ENCODE measurements around the gene MRTFA.

MRTFA gene

DNA sequence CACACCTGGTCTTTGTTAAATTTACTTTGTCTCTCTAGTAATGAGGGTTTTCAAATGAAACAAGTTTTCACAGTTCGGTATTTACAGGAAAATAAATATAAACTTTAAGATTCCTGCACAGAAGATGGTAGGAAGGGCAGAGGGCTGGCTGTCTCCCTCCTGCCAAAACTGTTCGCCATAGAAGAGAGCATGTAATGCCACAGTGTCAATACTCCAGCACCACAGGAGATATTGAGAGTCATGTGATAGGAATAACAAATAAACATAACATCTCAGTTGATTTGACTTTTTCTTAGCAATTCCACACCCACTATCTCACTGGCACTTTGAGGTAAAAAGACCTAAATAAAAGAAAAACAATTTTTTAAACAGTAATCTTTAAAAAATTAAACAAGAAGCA, 100.9 kb downstream of the MRTFA start:
- TF ChIP-seq GATA3 (IDR thresholded peaks at IDR 0.05; ENCODE audit: low read depth, low read length) (no peak), GATA2 (IDR thresholded peaks at IDR 0.05; ENCODE audit: low read depth, low read length) (no peak)

DNA sequence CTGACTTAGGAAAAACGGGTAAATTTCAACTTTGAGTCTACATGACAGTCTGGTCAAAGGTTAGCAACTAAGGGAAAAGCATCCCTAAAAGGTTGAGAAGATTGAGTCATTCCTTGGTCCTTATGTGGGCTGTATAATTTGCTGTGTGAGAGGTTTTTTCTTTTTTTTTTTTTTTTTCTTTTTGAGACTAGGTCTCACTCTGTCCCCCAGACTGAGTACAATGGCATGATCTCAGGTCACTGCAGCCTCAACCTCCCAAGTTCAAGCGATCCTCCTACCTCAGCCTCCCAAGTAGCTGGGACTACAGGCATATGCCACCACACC, 101.4 kb downstream of the MRTFA start:
- no peak for TF ChIP-seq GATA2 (IDR thresholded peaks at IDR 0.05; ENCODE audit: low read depth, low read length)
- no peak for TF ChIP-seq GATA3 (IDR thresholded peaks at IDR 0.05; ENCODE audit: low read depth, low read length)

DNA sequence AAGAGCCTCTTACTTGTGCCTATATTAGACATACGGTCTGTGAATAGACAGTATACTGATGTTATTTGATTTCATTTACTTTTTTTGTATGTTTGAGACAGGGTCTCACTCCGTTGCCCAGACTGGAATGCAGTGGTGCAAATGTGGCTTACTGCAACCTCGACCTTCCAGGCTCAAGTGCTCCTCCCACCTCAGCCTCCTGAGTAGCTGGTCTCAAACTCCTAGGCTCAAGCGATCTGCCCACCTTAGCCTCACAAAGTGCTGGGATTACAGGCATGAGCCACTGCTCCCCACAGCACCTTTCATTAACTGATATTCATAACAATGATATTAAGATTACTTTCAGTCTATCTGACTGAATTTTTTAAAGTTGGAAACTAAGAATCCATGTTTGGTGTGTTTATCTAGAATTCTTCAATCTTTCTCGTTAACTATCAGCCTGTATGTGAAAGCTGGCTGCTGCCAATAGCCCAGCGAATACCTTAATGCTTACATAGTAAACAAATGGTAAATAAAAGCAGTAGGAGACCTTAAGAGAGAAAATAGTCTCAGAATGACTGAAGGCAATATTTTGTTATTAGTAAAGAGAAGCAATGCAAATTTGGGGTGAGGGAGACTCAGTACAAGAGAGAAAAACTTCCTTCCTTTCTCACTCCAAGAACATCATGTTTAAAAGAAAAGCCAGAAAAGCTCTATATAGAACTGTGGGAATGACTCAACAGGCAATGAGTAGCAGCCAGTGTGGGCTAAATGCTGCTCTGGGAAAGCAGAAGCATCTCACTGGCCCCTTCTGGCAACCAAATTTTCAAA, 101.9 kb downstream of the MRTFA start:
- TF ChIP-seq GATA2 (IDR thresholded peaks at IDR 0.05; ENCODE audit: low read depth, low read length) (no peak), GATA3 (IDR thresholded peaks at IDR 0.05; ENCODE audit: low read depth, low read length) (no peak)

DNA sequence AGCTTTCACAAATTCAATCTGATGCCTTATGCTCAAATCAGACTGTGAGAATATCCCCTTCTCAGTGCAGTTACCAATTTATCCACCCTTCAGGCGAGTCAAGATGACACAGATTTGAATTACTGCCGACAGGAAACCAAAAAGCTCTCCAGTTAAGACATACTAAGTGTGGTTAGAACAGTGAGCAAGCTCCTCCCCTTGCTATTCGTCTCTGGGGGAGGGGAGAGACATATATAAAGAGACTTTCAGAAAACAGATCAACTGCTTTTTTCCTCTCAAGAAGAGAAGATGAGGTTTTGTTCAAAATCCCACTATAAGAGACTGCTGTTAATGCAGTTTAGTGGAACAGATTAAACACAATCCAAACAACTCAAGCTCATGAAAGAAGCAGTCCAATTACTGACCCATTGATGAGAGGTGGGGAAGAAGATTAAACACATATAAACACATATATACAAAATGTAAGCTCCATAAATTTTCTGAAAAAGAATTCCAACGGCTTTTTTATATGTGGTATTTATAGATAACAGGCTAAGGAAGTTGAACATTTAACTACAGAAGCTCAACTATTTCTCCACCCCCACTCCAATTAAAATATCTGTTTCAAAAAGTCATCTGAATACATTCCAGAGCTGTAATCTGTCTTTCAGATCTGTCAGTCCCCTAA, 102.7 kb downstream of the MRTFA start:
- TF ChIP-seq GATA2 (IDR thresholded peaks at IDR 0.05; ENCODE audit: low read depth, low read length) (no peak), GATA3 (IDR thresholded peaks at IDR 0.05; ENCODE audit: low read depth, low read length) (no peak)

DNA sequence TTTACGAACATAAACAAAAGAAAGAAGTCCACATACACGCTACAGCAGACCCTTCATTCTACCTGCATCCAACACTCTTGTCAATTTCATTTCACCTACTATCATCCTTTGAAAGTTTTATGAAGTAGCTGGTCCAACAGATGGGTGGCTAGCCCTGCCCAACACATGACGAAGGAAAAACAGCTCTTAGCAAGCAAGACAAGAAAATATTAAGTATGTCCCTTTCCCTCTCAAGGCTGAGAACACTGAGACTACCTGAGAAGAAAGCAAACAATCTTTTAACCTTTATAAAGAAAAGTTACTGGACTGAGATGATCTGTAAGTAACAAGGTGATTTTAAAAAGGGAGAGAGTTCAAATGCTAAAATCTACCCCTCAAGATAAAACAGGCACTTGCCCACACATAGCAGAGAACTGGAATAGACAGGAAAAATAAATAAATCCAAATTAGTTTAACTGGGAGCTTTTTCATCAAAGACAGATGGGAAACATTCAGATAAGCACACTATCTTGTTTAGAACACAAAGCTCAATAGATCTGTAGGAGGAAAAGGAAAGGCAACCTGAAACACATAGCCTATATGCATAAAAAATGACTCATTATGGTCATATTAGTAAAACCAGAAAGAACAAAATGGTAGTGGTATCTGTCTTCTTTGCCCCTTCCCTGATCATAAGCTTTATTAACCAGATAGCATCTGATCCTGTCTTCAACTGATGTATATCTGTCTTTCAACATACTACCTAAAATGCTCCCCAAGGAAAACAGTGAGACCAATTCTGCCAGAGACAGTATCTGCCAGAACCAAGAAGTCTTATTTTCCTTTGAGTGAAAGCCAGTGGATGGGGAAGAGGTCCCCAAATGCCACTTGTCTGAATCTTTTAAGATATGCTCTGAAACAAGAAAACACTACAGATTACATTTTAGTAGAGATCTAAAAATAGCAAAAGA, 104.3 kb downstream of the MRTFA start:
- TF ChIP-seq GATA3 (IDR thresholded peaks at IDR 0.05; ENCODE audit: low read depth, low read length): peak; percentile 38; the same call in 1 of the 2 replicates
- TF ChIP-seq GATA2 (IDR thresholded peaks at IDR 0.05; ENCODE audit: low read depth, low read length): peak; percentile 44

DNA sequence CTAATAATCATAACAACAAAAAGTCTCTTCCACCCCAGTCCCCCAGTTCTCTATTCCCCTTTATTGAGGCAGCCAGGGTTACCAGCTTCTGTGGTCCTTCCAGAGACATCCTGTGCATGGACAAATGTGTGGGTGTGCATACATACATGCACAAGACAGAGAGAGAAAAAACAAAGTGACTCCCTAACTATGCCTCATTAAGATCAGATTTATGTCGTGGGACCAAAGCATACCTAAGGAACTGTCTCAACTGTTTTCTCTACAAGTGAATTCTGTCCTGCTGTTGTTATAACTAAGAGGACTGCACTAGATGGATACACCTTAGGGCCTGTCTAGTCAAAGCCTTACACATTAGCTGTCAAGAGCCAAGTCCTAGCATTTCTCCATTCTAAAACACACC, 106.7 kb downstream of the MRTFA start:
- TF ChIP-seq GATA3 (IDR thresholded peaks at IDR 0.05; ENCODE audit: low read depth, low read length) (no peak), GATA2 (IDR thresholded peaks at IDR 0.05; ENCODE audit: low read depth, low read length) (no peak)

DNA sequence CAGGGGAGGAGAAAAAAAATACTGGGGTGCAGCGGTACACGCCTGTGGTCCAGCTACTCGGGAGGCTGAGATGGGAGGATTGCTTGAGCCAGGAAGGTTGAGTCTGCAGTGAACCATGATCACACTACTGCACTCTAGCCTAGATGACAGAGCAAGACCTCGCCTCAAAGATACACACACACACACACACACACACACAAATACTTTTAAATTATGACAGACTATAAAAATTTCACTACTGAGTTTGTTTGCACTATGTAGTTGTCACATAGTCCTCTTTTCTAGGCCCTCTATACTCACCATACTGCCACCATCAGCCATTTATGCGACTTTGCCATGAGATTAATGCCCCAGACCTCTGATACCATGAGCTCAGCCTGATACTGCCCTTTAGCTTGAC, 109.6 kb downstream of the MRTFA start:
- no peak for TF ChIP-seq GATA2 (IDR thresholded peaks at IDR 0.05; ENCODE audit: low read depth, low read length)
- no peak for TF ChIP-seq GATA3 (IDR thresholded peaks at IDR 0.05; ENCODE audit: low read depth, low read length)

DNA sequence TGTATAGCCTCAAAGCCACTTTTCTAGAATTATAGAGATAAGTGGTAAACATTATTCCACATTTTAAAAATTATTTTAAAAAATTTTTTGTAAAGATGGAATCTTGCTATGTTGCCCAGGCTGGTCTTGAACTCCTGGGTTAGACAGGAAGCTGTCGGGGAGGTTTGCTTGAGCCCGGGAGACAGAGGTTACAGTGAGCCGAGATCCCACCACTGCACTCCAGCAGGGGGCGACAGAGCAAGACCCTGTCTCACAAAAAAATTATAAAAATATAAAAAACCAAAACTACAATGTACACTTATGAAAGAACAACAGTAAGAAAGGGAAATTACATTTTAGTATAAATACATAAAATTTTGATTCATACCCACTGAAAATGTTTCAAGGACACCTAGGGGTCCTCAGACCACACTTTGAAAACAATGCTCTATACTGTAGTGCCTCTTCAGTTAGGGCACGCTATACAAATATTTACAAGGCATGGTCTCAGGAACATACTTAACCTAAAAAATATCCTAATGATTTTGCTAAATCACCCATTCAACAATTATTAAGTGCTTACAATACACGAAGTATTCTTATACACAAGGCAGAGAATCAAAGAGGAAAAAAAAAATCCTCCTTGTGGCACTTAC, 111.2 kb downstream of the MRTFA start:
- TF ChIP-seq GATA3 (IDR thresholded peaks at IDR 0.05; ENCODE audit: low read depth, low read length): no peak
- no peak for TF ChIP-seq GATA2 (IDR thresholded peaks at IDR 0.05; ENCODE audit: low read depth, low read length)

DNA sequence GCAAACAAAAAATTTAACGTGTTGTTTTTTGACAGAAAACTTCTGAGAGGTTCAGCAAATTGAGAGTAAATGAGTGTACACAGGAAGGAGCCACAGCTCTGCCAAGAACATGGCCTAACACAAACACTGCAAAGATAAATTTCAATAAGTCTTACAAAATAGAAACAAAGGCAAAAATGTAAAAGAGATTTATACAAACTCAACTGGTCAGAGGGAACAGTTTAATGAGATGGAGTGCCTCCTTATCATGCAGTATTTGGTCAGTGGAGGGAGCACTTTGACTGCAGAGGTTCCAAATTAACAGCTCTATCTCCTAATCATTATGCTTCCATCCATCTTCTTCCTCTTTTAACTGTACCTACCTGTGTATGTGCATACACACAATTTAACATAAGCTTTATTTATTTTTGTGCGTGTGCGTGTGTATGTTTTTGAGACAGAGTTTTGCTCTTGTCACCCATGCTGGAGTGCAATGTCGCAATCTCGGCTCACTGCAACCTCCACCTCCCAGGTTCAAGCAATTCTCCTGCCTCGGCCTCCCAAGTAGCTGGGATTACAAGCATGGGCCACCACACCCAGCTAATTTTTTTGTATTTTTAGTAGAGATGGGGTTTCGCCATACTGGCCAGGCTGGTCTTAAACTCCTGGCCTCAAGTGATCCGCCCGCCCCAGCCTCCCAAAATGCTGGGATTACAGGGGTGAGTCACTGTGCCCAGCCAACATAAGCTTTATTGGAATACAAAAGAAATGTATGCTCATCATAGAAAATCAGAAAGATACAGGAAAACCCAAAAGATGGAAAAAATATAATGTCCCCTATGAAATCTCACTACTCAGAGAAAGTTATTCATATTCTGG, 111.9 kb downstream of the MRTFA start:
- TF ChIP-seq GATA3 (IDR thresholded peaks at IDR 0.05; ENCODE audit: low read depth, low read length): no peak
- TF ChIP-seq GATA2 (IDR thresholded peaks at IDR 0.05; ENCODE audit: low read depth, low read length): no peak

DNA sequence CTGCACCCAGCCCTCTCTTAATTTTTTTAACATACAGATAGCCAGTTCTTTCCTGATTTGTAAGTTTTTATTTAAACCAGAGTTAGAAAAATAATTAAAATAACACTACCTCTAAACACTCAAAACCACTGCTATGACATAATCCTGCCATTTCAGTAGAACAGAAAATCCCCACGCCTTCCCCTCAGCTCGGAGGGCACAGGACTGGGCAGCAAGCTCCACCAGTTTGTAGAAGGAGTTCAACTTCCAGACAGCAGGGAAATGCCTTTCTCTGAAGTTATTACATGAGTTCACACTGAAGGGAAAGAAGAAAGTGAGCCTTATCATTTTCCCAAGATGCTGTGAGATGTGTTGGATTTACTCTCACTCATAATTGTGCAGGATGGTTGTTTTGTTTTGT, 114.4 kb downstream of the MRTFA start:
- TF ChIP-seq GATA2 (IDR thresholded peaks at IDR 0.05; ENCODE audit: low read depth, low read length): no peak
- TF ChIP-seq GATA3 (IDR thresholded peaks at IDR 0.05; ENCODE audit: low read depth, low read length): no peak

DNA sequence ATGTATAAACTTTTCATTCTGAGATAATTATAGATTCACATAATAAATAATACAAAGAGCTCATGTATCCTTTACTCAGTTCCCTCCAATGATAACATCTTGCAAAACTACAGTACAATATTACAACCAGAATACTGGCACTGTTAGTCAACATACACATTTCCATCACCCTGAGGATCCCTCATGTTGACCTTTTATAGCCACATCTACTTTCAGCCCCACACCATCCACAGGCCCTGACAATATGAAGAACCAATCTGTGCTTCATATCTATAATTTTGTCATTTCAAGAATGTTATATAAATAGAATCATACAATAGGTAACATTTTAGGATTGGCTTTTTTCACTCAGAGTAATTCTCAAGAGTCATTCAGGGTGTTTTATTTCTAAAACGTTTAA, 115.5 kb downstream of the MRTFA start:
- TF ChIP-seq GATA2 (IDR thresholded peaks at IDR 0.05; ENCODE audit: low read depth, low read length): no peak
- TF ChIP-seq GATA3 (IDR thresholded peaks at IDR 0.05; ENCODE audit: low read depth, low read length): no peak

DNA sequence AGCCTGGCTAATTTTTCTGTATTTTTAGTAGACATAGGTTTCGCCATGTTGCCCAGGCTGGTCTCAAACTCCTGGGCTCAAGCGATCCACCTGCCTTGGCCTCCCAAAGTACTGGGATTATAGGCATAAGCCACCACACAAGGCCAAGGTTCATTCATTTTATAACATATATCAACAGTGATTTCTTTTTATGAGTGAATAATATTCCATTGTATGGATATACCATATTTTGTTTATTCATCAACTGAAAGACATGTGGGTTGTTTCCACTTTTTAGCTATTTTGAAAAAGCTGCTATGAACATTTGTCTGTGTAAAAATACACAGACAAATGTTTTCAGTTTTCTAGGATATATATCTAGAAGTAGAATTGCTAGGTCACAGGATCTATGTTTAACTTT, 116.0 kb downstream of the MRTFA start:
- TF ChIP-seq GATA3 (IDR thresholded peaks at IDR 0.05; ENCODE audit: low read depth, low read length) (no peak), GATA2 (IDR thresholded peaks at IDR 0.05; ENCODE audit: low read depth, low read length) (no peak)

DNA sequence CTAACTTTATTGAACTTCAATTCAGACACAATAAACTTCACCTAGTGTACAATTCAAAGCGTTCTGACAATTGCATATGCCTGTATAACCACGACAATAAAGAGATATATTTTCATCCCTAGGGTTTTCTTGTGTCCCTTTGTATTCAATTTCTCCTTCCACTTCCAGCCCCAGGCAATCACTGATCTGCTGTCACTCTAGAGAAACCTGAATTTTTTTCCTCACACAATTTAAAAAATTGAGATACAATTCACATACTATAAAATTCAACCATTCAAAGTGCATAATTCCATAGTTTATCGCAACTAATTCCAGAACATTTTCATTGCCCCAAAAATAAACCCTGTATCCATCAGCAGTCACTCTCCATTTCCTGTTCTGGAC, 116.6 kb downstream of the MRTFA start:
- TF ChIP-seq GATA3 (IDR thresholded peaks at IDR 0.05; ENCODE audit: low read depth, low read length): no peak
- no peak for TF ChIP-seq GATA2 (IDR thresholded peaks at IDR 0.05; ENCODE audit: low read depth, low read length)
